HG03354 (cell line): Measurements from ENCODE around the gene SMAD2.

ENCODE experiments used
- ATAC-seq: cut with Tn5 transposase; IDR thresholded peaks from one replicate; pipeline ENCODE4 v1.9.1; 2021; ENCODE audit warnings: mild to moderate bottlenecking; ENCODE audit not compliant: unreplicated experiment, poor library complexity, severe bottlenecking

SMAD2 gene

GRCh38 chr18:47899107-47899840 is 31.2 kb downstream of the SMAD2 start:
- no peak for ATAC-seq

- ATAC-seq, result no peak
Measured at GRCh38 chr18:47898696-47899095, 31.8 kb downstream of the SMAD2 start.

- no peak for ATAC-seq
Measured at GRCh38 chr18:47898055-47898454, 32.4 kb downstream of the SMAD2 start.

GRCh38 chr18:47895565-47896250 is 34.8 kb downstream of the SMAD2 start:
- no peak for ATAC-seq

- no peak for ATAC-seq
Measured at GRCh38 chr18:47893939-47894699, 36.3 kb downstream of the SMAD2 start.

- no peak for ATAC-seq
Measured at GRCh38 chr18:47893047-47893446, 37.4 kb downstream of the SMAD2 start.

GRCh38 chr18:47888156-47888555 is 42.3 kb downstream of the SMAD2 start:
- ATAC-seq, result no peak

GRCh38 chr18:47887227-47887626 is 43.2 kb downstream of the SMAD2 start:
- no peak for ATAC-seq

GRCh38 chr18:47883771-47884413 is 46.6 kb downstream of the SMAD2 start:
- ATAC-seq, result no peak

- no peak for ATAC-seq
Measured at GRCh38 chr18:47882641-47883040, 47.8 kb downstream of the SMAD2 start.

- ATAC-seq, result no peak
Measured at GRCh38 chr18:47881752-47882455, 48.6 kb downstream of the SMAD2 start.

GRCh38 chr18:47881042-47881441 is 49.4 kb downstream of the SMAD2 start:
- no peak for ATAC-seq

- ATAC-seq, result no peak
Measured at GRCh38 chr18:47877892-47878291, 52.6 kb downstream of the SMAD2 start.

GRCh38 chr18:47876813-47877212 is 53.6 kb downstream of the SMAD2 start:
- ATAC-seq, result no peak

GRCh38 chr18:47873625-47874024 is 56.8 kb downstream of the SMAD2 start:
- no peak for ATAC-seq

GRCh38 chr18:47872426-47872825 is 58.0 kb downstream of the SMAD2 start:
- no peak for ATAC-seq

- ATAC-seq, result no peak
Measured at GRCh38 chr18:47871288-47871687, 59.2 kb downstream of the SMAD2 start.

GRCh38 chr18:47870605-47871004 is 59.9 kb downstream of the SMAD2 start:
- no peak for ATAC-seq

GRCh38 chr18:47868744-47869143 is 61.7 kb downstream of the SMAD2 start:
- no peak for ATAC-seq

- no peak for ATAC-seq
Measured at GRCh38 chr18:47865183-47865582, 65.3 kb downstream of the SMAD2 start.
